NCI-H2227 treated with DMSO at 0.1 percent for 48 hours (cell line): ENCODE data around the gene YIPF7.

Experiments used
- DNase-seq: peaks from one replicate; lab custom pipeline; 2025; lab: John Stamatoyannopoulos, UW

YIPF7 gene

DNA sequence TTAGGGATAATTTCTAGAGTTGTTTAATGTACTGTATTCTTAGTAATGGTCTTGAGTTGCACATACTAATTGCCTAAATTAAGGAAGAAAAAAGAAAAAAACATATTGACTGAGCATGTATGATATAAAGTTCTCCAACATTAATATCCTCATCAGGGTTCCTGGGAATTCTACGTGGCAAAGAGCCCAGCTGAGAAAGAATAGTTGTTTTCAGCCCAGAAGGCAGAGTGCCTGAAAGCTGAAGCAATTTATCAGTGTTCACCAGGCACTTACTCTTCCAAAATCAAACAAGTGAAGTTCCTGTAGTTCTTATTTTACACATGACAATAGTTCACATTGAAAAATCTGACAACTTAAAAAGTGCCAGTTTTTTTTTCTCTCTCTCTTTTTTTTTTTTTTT, 27.7 kb downstream of the YIPF7 start:
- no peak for DNase-seq

DNA sequence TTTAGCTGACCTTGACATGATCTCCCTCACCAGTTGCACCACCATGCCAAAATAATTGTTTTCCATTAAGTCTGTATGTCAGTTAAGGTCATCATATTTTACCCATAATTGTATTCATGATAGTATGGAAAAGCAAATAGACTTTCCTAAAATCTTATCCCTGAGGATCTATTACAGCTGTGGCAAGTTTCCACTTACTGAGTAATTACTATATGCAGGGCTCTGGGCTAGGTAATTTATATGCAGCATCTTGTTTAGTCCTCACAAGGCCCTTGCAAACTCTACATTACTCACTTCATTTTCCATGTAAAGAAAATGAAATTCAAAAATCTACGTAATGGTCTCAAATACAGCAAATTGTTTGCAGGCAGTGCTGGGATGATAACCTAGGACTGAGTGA, 34.8 kb downstream of the YIPF7 start:
- DNase-seq = no peak

DNA sequence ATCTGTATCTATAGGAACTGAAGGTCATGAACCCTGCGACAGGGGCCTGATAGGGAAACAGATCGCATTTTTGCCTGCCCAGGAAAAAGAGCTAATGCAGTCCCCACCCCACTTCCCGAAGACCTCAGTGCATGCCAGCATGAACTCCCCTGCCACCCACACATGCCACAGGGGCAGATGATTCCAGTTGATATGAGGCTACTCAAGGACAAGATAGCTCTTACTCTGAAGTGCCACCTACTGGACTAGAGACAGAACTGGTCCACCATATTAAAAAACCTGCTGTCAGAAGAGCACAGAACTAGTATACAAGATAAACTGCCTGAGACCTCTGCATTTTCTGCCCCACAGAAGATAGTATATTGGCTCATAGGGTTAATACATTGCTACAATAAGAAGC, 68.0 kb downstream of the YIPF7 start:
- DNase-seq = no peak

DNA sequence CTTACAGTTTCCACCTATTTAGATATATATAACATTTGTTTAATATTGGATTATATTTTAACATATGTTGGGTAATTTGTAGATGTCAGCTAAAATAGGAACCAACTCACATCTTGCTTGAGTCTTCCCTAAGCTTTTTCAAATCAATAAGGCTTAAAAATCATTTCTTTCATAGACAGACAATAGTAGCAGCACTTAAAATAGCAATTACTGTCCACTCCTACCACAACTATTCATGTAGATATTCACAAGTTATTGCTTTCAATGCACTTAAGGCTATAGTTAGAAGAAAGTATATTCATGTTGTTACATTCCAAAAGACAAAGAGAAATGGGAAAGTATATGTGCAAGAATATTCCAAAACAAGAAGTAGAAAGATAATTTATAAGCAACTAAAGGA, 71.2 kb downstream of the YIPF7 start:
- DNase-seq = no peak

DNA sequence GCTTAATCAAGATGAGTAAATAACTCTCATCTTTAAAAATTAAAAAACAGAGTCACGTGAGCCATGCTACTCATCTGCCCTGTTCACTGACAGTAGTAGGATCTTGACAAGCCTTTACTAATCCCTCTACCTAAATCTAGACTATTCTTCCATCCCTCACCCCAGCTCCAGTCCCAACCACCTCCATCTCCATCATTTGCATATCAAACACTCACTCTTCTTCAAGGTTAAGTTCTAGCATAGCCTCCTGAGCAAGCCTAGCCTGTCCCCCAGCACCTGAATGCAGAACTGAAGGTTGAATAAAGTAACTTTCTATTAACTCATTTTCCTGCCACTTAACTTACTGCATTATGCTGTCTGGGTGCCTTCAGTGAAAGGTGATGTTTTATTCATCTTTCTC, 72.5 kb downstream of the YIPF7 start:
- no peak for DNase-seq
